ENCODE data around the gene BCAM.

DNA sequence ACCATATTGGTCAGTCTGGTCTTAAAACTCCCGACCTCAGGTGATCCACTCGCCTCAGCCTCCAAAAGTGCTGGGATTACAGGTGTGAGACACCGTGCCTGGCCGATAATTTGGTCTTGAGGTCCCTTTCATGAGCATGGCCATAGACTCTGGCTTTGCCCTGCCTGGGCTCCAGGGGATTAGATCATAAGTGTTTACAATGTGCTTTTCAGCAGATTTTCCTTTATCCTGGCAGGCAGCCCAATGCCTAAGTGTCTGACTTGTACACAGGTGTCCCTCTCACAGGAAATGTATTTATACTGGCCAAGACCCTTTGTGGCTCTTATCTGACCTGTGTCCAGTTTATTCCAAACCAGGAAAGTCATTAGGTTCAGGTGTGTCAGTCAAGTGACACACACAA lies 15.9 kb downstream of the BCAM start:
- TF ChIP-seq CTCF (IDR thresholded peaks at IDR 0.05; ENCODE audit: insufficient read depth, low read length, poor library complexity, severe bottlenecking) (no peak), EZH2phosphoT487 (conservative IDR thresholded peaks at IDR 0.05; ENCODE audit: low read length) (no peak)

Measured in SU-DHL-6 (cell line).